Colonic mucosa (tissue), 4 donors: ENCODE measurements around the gene LIX1L. TPM values are rescaled to one million over a fixed set of nuclear protein-coding genes. Genes with fewer than 3 reads are reported as not detected.

Source experiments
- DNase-seq: peaks from one replicate; pipeline ENCODE4 v3.0.0-alpha.2; 2020
- H3K27ac ChIP-seq: fragments of 200-600 bp; one replicate; pipeline ENCODE4 v1.8.0; 2021
- H3K27me3 ChIP-seq: fragments of 200-600 bp; one replicate; pipeline ENCODE4 v1.8.0; 2021
- H3K36me3 ChIP-seq: fragments of 200-600 bp; one replicate; pipeline ENCODE4 v1.8.0; 2021
- H3K4me1 ChIP-seq: fragments of 200-600 bp; one replicate; pipeline ENCODE4 v1.8.0; 2021; ENCODE audit warnings: mild to moderate bottlenecking
- H3K4me3 ChIP-seq: fragments of 200-600 bp; one replicate; pipeline ENCODE4 v1.8.0; 2021
- H3K9ac ChIP-seq, 2 donors: one replicate each; pipeline ENCODE4 v1.7.0; 2013; ENCODE audit warnings: control low read depth in 2 of 2, low read depth in 2 of 2, low read length in 2 of 2
- H3K9me3 ChIP-seq: fragments of 200-600 bp; one replicate; pipeline ENCODE4 v1.8.0; 2021
- CTCF ChIP-seq: fragments of 200-600 bp; IDR thresholded peaks from one replicate; pipeline ENCODE4 v1.8.0; 2022; ENCODE audit warnings: antibody characterized with exemption, mild to moderate bottlenecking
- intact Hi-C: fragments of 100-400 bp; cut with DNase I; formaldehyde crosslinking; loops from one replicate; pipeline ENCODE4 v1.14.1; 2022
- total RNA-seq, 2 donors: library from RNA; stranded (reverse); fragmentation: NEBNext Ultra II Directional in 1 of 2; extraction: Animal tissue kit (Norgen Biotek cat#: 25700) in 1 of 2; gene quantifications; one replicate each; pipeline ENCODE4 v1.2.1, GENCODE V29; 2021
- donor health status: healthy.
- donor health status: DM: no; HTN: no; CAD: no.
- donor health status: DM: no; HTN: no; CAD: no.

The LIX1L gene
- total RNA-seq, 2 donors from 2014 or later, result 4.7 to 8.6 TPM

- intact Hi-C loops, result no loop called here
- DNase-seq, result peak; percentile 99
- no peaks in the 10 kb centered on the region for H3K27me3 ChIP-seq
- H3K9me3 ChIP-seq, result no peaks in the 10 kb centered on the region
- peak within 1 kb of the TSS; percentile 94 for H3K27ac ChIP-seq
- peak within 1 kb of the TSS; percentile 84 to 100 for H3K9ac ChIP-seq
- H3K36me3 ChIP-seq, result peaks cover 9% of the 10 kb centered on the region
- H3K4me3 ChIP-seq, result peak within 1 kb of the TSS; percentile 79
- H3K4me1 ChIP-seq, result peaks cover 11% of the 10 kb centered on the region
- no peak for TF ChIP-seq CTCF
Measured at GRCh38 chr1:145996433-145997015, 38.7 kb upstream of the LIX1L start, which contains the start of gene TXNIP. TXNIP (minus strand) TSS chr1:145996579; CDS start chr1:145996266, 313 bp downstream.

GRCh38 chr1:145995964-145996432 is 38.2 kb upstream of the LIX1L start:
- Histone ChIP-seq H3K36me3 (peaks cover 9% of the 10 kb centered on the region), H3K4me1 (peaks cover 11% of the 10 kb centered on the region), H3K9me3 (no peaks in the 10 kb centered on the region), H3K9ac (peak overlapping the region; percentile 84 to 100), H3K4me3 (peak overlapping the region; percentile 79), H3K27me3 (no peaks in the 10 kb centered on the region), H3K27ac (peak overlapping the region; percentile 94)
- no peak for DNase-seq
- intact Hi-C loops, result no loop called here
- no peak for TF ChIP-seq CTCF

- Histone ChIP-seq H3K4me3 (peak overlapping the region; percentile 79), H3K4me1 (peaks cover 11% of the 10 kb centered on the region), H3K36me3 (peaks cover 9% of the 10 kb centered on the region), H3K9ac (peak overlapping the region; percentile 84 to 100), H3K27ac (peak overlapping the region; percentile 94), H3K27me3 (no peaks in the 10 kb centered on the region), H3K9me3 (no peaks in the 10 kb centered on the region)
- no peak for DNase-seq
- TF ChIP-seq CTCF, result no peak
- intact Hi-C loops, result no loop called here
Measured at GRCh38 chr1:145995148-145995881, 37.5 kb upstream of the LIX1L start.

GRCh38 chr1:145994391-145995120 is 36.7 kb upstream of the LIX1L start:
- no peaks in the 10 kb centered on the region for H3K27me3 ChIP-seq
- intact Hi-C loops, result no loop called here
- no peaks in the 10 kb centered on the region for H3K9me3 ChIP-seq
- H3K9ac ChIP-seq, result peak overlapping the region; percentile 84 to 100
- TF ChIP-seq CTCF, result no peak
- H3K4me1 ChIP-seq, result peaks cover 8% of the 10 kb centered on the region
- no peak for DNase-seq
- H3K4me3 ChIP-seq, result peak overlapping the region; percentile 79
- peak overlapping the region; percentile 94 for H3K27ac ChIP-seq
- peaks cover 9% of the 10 kb centered on the region for H3K36me3 ChIP-seq

GRCh38 chr1:145993618-145994390 is 36.0 kb upstream of the LIX1L start:
- Histone ChIP-seq H3K4me1 (peaks cover 8% of the 10 kb centered on the region), H3K27me3 (no peaks in the 10 kb centered on the region), H3K9me3 (no peaks in the 10 kb centered on the region), H3K4me3 (peak overlapping the region; percentile 79), H3K9ac (peak overlapping the region; percentile 84 to 100), H3K36me3 (peaks cover 9% of the 10 kb centered on the region), H3K27ac (peak overlapping the region; percentile 94)
- TF ChIP-seq CTCF, result no peak
- intact Hi-C loops, result no loop called here
- no peak for DNase-seq
